Measurements from ENCODE around the gene CRACR2B.

CRACR2B gene

GRCh38 chr11:864898-865297, 37.2 kb downstream of the CRACR2B start:
- H3K27ac Mint-ChIP-seq: no peak overlapping the region
- H3K9me3 Mint-ChIP-seq: no peaks in the 10 kb centered on the region
- H3K27me3 Mint-ChIP-seq: no peaks in the 10 kb centered on the region
- no peaks in the 10 kb centered on the region for H3K4me1 Mint-ChIP-seq (ENCODE audit: low read depth)
- no peak overlapping the region for H3K4me3 Mint-ChIP-seq
- H3K36me3 Mint-ChIP-seq (ENCODE audit: low read depth): no peaks in the 10 kb centered on the region

- H3K36me3 Mint-ChIP-seq (ENCODE audit: low read depth): no peaks in the 10 kb centered on the region
- H3K27me3 Mint-ChIP-seq: no peaks in the 10 kb centered on the region
- no peaks in the 10 kb centered on the region for H3K4me1 Mint-ChIP-seq (ENCODE audit: low read depth)
- no peaks in the 10 kb centered on the region for H3K9me3 Mint-ChIP-seq
- H3K4me3 Mint-ChIP-seq: no peak overlapping the region
- H3K27ac Mint-ChIP-seq: no peak overlapping the region
These were observed 38.0 kb downstream of the CRACR2B start for GRCh38 chr11:865462-866430.

- H3K4me3 Mint-ChIP-seq: no peak overlapping the region
- H3K27ac Mint-ChIP-seq: no peak overlapping the region
These were observed 38.8 kb downstream of the CRACR2B start for GRCh38 chr11:866481-866880.

GRCh38 chr11:867856-868358, 40.2 kb downstream of the CRACR2B start:
- Mint-ChIP-seq H3K27ac (no peak overlapping the region), H3K9me3 (no peaks in the 10 kb centered on the region), H3K27me3 (no peaks in the 10 kb centered on the region), H3K4me3 (no peak overlapping the region), H3K36me3 (ENCODE audit: low read depth) (no peaks in the 10 kb centered on the region), H3K4me1 (ENCODE audit: low read depth) (no peaks in the 10 kb centered on the region)

More at GRCh38 chr11:866481-866880, 38.8 kb downstream of the CRACR2B start:
- Mint-ChIP-seq H3K9me3 (no peaks in the 10 kb centered on the region), H3K36me3 (ENCODE audit: low read depth) (no peaks in the 10 kb centered on the region), H3K27me3 (no peaks in the 10 kb centered on the region), H3K4me1 (ENCODE audit: low read depth) (no peaks in the 10 kb centered on the region)

- H3K4me1 Mint-ChIP-seq (ENCODE audit: low read depth): no peaks in the 10 kb centered on the region
- no peaks in the 10 kb centered on the region for H3K9me3 Mint-ChIP-seq
- H3K27me3 Mint-ChIP-seq: no peaks in the 10 kb centered on the region
- H3K27ac Mint-ChIP-seq: no peak overlapping the region
- H3K36me3 Mint-ChIP-seq (ENCODE audit: low read depth): no peaks in the 10 kb centered on the region
- no peak overlapping the region for H3K4me3 Mint-ChIP-seq
These were observed 40.7 kb downstream of the CRACR2B start for GRCh38 chr11:868394-868793.

GRCh38 chr11:868802-869201, 41.1 kb downstream of the CRACR2B start:
- no peak overlapping the region for H3K27ac Mint-ChIP-seq
- no peaks in the 10 kb centered on the region for H3K27me3 Mint-ChIP-seq
- H3K36me3 Mint-ChIP-seq (ENCODE audit: low read depth): peaks cover 3% of the 10 kb centered on the region
- no peaks in the 10 kb centered on the region for H3K4me1 Mint-ChIP-seq (ENCODE audit: low read depth)
- H3K9me3 Mint-ChIP-seq: no peaks in the 10 kb centered on the region
- no peak overlapping the region for H3K4me3 Mint-ChIP-seq

- H3K27me3 Mint-ChIP-seq: no peaks in the 10 kb centered on the region
- no peaks in the 10 kb centered on the region for H3K9me3 Mint-ChIP-seq
- H3K4me1 Mint-ChIP-seq (ENCODE audit: low read depth): no peaks in the 10 kb centered on the region
- H3K27ac Mint-ChIP-seq: no peak overlapping the region
- H3K36me3 Mint-ChIP-seq (ENCODE audit: low read depth): peaks cover 4% of the 10 kb centered on the region
- no peak overlapping the region for H3K4me3 Mint-ChIP-seq
These were observed 41.8 kb downstream of the CRACR2B start for GRCh38 chr11:869399-870126.

GRCh38 chr11:870127-870413, 42.4 kb downstream of the CRACR2B start:
- Mint-ChIP-seq H3K27me3 (no peaks in the 10 kb centered on the region), H3K9me3 (no peaks in the 10 kb centered on the region), H3K36me3 (ENCODE audit: low read depth) (peaks cover 4% of the 10 kb centered on the region), H3K4me1 (ENCODE audit: low read depth) (no peaks in the 10 kb centered on the region), H3K4me3 (no peak overlapping the region), H3K27ac (no peak overlapping the region)

GRCh38 chr11:870418-870817, 42.7 kb downstream of the CRACR2B start:
- Mint-ChIP-seq H3K4me3 (no peak overlapping the region), H3K9me3 (no peaks in the 10 kb centered on the region), H3K36me3 (ENCODE audit: low read depth) (peaks cover 4% of the 10 kb centered on the region), H3K27ac (no peak overlapping the region), H3K4me1 (ENCODE audit: low read depth) (no peaks in the 10 kb centered on the region), H3K27me3 (no peaks in the 10 kb centered on the region)

GRCh38 chr11:871472-871871, 43.8 kb downstream of the CRACR2B start:
- peaks cover 4% of the 10 kb centered on the region for H3K36me3 Mint-ChIP-seq (ENCODE audit: low read depth)
- H3K4me1 Mint-ChIP-seq (ENCODE audit: low read depth): no peaks in the 10 kb centered on the region
- no peak overlapping the region for H3K27ac Mint-ChIP-seq
- H3K27me3 Mint-ChIP-seq: no peaks in the 10 kb centered on the region
- no peak overlapping the region for H3K4me3 Mint-ChIP-seq
- H3K9me3 Mint-ChIP-seq: no peaks in the 10 kb centered on the region

GRCh38 chr11:872799-873198, 45.1 kb downstream of the CRACR2B start:
- Mint-ChIP-seq H3K9me3 (no peaks in the 10 kb centered on the region), H3K4me1 (ENCODE audit: low read depth) (no peaks in the 10 kb centered on the region), H3K4me3 (no peak overlapping the region), H3K27ac (no peak overlapping the region), H3K27me3 (no peaks in the 10 kb centered on the region), H3K36me3 (ENCODE audit: low read depth) (peaks cover 6% of the 10 kb centered on the region)

- Mint-ChIP-seq H3K27me3 (no peaks in the 10 kb centered on the region), H3K36me3 (ENCODE audit: low read depth) (peaks cover 8% of the 10 kb centered on the region), H3K4me3 (no peak overlapping the region), H3K4me1 (ENCODE audit: low read depth) (no peaks in the 10 kb centered on the region), H3K27ac (no peak overlapping the region), H3K9me3 (no peaks in the 10 kb centered on the region)
These were observed 46.0 kb downstream of the CRACR2B start for GRCh38 chr11:873706-874105.

GRCh38 chr11:875203-875602, 47.5 kb downstream of the CRACR2B start:
- no peak overlapping the region for H3K4me3 Mint-ChIP-seq
- H3K9me3 Mint-ChIP-seq: no peaks in the 10 kb centered on the region
- H3K36me3 Mint-ChIP-seq (ENCODE audit: low read depth): peaks cover 15% of the 10 kb centered on the region
- no peak overlapping the region for H3K27ac Mint-ChIP-seq
- no peaks in the 10 kb centered on the region for H3K27me3 Mint-ChIP-seq
- H3K4me1 Mint-ChIP-seq (ENCODE audit: low read depth): no peaks in the 10 kb centered on the region

- H3K4me1 Mint-ChIP-seq (ENCODE audit: low read depth): no peaks in the 10 kb centered on the region
- H3K9me3 Mint-ChIP-seq: no peaks in the 10 kb centered on the region
- no peak overlapping the region for H3K27ac Mint-ChIP-seq
- H3K27me3 Mint-ChIP-seq: no peaks in the 10 kb centered on the region
- H3K4me3 Mint-ChIP-seq: no peak overlapping the region
- peaks cover 17% of the 10 kb centered on the region for H3K36me3 Mint-ChIP-seq (ENCODE audit: low read depth)
These were observed 48.1 kb downstream of the CRACR2B start for GRCh38 chr11:875769-876301.

GRCh38 chr11:876545-876944, 48.8 kb downstream of the CRACR2B start:
- H3K4me3 Mint-ChIP-seq: no peak overlapping the region
- H3K9me3 Mint-ChIP-seq: no peaks in the 10 kb centered on the region
- H3K27me3 Mint-ChIP-seq: no peaks in the 10 kb centered on the region
- H3K36me3 Mint-ChIP-seq (ENCODE audit: low read depth): peaks cover 20% of the 10 kb centered on the region
- no peaks in the 10 kb centered on the region for H3K4me1 Mint-ChIP-seq (ENCODE audit: low read depth)
- H3K27ac Mint-ChIP-seq: no peak overlapping the region

Data from stimulated activated naive CD8-positive, alpha-beta T cell treated with anti-CD3 and anti-CD28 coated beads, Interleukin-15, Interleukin-2, amounts not matched to agents 100 ng/mL and 50 ng/mL, for 24 hours (primary cell).